ENCODE results near the gene TEAD4.
"Not testable (repeated sequence)": the region's sequence is repeated elsewhere in the genome, so short reads cannot be mapped to it uniquely, and the experiment has no call there.

TEAD4 gene

DNA sequence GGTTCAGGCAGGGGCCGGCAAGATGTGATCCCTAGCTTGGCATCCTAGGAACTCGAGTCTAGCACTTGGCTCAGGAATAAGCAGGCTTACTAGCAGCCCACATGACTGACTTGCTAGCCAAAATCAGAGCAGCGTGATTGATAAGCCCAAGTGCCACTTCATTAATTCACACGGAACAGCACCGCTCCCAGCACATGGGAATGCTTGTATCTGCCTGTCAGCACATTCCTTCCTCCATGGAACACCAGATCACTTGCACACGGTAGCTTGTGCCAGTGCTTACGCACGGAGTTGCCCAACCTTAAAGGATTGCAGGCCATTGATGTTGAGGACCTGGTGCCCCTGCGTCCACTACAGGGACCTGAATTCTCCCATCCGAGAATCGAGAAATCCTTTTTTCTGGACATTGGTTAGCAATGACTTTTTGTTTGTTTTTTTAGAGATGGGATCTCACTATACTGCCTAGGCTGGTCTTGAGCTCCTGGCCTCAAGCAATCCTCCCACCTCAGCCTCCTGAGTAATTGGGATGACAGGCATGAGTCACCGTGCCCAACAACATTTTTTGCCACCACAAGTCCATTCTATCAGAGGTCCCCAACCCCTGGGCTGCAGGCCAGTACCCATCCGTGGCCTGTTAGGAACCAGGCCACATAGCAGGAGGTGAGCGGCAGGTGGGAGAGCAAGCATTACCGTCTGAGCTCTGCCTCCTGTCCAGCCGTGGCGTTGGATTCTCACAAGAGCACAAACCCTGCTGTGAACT, 87.4 kb downstream of the TEAD4 start:
- no peak for DNase-seq

DNA sequence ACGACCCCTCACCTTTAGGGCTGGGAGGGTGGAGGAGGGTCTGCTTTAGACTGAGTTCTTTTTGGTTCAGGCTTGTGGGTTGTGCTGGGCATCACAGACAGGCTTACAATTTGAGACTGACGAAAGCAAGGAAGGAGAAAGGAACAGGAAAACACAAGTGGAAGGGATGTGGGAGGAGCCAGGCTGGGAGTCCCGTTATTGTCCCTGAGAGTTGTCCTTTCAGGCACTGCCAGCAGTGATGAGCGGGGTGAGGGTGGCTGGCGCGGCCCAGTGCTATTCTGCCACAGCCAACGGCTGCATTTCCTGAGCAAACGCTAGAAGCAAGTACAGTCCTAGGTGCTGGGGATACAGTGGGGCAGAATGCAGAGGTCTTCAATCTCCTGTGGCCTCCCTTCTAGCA, 88.8 kb downstream of the TEAD4 start:
- no peak for DNase-seq

DNA sequence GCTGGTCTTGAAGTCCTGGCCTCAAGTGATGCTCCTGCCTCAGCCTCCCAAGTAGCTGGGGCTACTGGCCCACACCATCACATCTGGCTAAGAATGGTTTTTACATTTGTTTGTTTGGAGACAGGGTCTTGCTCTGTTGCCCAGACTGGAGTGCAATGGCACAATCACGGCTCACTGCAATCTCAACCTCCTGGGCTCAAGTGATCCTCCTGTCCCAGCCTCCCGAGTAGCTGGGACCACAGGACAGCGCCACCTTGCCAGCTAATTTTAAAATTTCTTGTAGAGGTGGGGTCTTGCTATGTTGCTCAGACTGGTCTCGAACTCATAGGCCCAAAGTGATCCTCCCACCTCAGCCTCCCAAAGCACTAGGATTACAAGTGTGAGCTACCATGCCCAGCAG, 89.3 kb downstream of the TEAD4 start:
- no peak for DNase-seq

DNA sequence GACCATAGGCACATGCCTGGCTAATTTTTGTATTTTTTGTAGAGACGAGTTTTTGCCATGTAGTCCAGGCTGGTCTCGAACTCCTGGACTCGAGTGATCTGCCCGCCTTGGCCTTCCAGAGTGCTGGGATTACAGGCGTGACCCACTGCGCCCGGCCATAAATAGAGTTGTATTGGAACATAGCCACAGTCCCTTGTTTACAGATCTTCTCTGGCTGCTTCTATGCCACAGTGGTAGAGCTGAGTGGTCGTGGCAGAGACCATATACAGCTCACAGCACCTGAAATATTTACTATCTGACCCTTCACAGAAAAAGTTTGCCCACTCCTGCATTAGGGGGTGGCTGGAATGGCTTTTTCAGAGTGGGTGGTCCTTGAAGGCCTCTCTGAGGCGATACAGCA, 90.0 kb downstream of the TEAD4 start:
- no peak for DNase-seq

DNA sequence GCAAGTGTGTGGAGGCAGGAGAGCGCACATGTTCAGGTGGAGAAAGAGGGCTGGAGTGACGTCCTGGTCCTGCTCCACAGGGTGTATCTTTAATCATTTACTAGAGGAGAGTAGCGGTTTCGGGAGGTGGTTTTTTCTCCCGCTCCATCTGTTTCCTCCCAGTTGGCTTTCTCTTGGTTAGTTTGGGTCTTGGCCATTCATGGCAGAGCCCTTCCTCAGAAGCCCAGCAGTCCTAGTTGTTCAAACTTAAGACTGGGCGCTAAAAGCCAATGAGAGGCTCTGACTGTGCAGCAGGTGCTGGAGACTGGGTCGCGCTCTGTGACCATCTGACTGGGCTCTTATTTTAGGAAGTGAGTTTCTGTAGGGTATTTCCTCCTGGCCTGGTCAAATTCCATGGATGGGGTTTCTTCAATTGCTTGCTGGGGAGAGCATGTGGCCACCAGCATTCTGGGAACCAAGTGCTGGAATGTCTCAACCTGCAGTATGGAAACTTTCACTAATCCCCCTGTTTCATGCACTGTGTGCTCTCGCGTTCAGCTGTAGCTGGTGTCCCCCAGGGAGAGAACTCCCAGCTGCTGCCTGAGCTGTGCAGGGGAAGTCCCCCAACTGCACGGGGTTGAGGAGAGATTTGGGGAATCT, 90.5 kb downstream of the TEAD4 start:
- no peak for DNase-seq

DNA sequence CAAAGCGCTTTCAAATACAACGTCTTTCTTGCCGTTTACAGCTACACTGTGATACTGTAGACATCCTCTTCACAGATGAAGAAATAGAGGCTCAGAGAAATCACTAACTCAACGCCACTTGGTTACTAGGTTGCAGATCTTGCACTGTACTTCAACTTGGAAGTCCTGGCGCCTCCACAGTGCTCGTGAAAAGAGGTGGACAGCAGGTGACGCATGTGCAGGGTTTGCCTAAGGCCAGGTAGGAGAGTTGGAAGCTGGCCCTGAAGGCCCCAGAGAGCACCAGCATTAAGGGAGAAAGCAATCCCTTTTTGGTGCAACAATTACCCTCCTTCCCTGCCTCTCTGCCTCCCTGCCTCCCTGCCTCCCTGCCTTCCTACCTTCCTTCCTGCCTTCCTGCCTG, 95.2 kb downstream of the TEAD4 start:
- DNase-seq: no peak

DNA sequence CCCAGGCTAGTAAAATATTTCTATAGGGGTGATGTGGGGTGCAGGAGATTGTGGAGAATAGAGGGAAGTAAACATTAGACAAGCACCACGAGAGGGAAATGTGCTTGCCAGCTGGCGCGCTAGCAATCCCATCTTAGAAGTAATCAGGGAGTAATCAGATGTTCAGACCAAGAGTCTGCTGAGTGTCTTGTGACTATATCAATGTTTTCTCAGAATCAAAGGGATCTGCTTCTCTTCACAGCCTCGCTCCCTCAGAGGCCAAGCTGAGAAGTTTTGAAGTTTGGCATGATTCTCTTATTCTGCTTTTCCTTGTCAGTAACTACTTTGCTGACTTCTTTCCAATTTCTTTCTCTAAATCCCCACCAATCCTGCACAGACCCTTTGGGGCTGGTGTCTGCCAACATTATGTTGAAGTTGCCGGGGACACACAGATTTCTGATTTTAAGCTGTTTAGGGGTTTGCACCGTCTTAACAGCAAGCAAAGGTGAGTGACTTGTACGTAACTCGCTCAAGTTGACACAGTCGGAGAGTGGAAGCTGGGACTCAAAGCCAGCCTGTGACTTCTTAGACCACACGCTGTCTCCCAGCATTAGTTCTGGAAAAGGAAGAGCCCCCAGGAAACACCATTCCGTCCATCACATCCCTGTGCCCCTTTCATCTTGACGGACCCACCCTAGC, 96.0 kb downstream of the TEAD4 start:
- no peak for DNase-seq

DNA sequence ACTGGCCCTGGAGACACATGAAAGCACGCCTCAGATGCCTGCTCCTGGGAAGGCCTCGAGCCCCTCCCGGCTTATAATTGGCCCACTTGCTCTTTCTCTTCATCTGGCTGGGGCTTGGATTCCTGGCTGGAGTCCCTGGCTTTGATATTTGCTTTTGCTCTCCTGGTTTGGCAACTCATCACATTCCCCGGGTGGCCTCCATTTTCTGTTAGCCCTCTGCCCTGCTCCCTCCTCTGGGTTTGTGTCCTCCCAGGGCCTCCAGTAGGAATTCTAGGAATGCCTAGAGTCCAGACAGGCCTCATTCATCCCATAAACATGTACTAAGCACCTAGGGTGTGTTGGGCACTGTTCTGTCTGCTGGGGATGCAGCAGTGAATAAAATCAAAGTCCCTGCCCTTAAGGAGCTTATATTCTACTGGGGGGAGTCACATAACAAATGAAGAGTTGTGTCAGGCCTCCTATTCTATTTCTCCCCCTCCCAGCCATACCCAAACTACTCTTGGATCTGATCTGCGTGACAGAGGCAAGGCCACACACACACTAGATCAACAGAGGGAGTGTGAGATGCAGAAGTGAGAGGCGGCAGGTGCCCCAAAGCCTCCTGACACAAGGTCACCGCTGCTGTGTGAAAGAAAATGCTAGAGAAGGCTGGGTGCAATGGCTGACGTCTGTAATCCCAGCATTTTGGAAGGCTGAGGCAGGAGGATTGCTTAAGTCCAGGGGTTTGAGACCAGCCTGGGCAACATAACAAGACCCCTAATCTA, 96.7 kb downstream of the TEAD4 start:
- no peak for DNase-seq

DNA sequence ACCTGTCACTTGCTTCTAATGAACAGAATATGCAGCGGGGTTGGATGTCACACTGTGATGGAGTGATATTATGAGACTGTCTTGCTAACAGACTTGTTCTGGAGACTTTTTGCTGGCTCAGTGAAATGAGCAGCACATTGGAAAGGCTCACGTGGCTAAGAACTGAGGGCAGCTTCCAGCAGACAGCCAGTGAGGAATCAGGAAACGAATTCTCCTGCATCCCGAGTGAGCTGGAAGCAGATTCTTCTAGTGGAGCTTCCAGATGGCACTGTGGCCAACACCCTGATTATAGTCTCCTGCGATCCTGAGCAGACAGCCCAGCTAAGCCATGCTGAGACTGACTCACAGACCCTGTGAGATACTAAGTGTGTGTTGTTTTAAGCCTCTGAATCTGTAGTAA, 101.9 kb downstream of the TEAD4 start:
- DNase-seq: no peak

DNA sequence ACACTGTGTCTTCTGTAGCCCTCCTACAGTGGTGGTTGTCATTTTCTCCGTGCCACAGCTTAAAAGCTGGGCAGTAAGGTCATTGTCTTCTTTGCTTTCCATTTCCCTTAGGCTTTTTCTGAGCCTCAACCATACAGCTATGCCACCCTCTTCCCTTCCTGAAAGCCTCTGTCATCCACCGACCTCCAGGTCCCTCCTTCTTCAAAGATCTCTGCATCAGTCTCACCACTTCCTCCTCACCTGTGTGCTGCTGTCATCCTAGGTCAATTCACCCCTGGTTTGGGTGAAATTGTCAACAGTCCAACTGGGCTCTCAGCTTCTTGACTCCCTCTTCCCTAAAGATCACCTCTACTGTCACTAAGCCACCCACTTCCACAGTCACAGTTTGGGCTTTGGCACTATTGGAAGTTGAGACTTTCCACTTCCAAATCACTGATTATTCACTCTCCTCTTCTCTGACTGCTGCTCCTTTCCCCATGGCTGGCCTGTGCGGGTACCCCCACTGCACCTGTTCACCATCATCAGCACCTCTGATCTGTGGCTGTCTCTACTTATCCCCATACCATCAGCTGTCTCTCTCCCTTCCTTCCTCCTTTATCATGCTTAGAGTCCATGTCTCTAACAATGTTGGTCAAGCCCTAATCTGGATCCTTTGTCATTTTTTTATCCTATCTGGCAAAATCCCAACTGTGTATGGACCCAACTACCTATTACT, 102.5 kb downstream of the TEAD4 start:
- DNase-seq: no peak

DNA sequence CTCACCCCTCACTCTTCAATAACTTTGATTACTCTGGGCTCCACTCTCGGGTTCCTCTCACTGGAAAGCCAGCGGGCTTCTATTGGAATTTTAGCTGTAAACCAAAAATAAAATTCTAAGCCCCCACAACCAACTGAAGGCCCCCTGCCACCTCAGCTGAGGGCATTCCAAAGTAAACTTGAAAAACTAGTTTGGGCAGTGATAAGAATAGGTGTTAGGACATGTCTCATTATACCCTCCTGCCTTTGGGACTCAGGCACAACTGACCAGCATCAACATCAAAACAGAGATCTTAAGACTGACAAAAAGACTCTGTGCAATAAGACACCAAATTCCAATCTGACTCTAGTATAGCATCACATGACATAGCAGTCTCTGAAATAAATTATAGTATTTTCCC, 106.1 kb downstream of the TEAD4 start:
- no peak for DNase-seq

DNA sequence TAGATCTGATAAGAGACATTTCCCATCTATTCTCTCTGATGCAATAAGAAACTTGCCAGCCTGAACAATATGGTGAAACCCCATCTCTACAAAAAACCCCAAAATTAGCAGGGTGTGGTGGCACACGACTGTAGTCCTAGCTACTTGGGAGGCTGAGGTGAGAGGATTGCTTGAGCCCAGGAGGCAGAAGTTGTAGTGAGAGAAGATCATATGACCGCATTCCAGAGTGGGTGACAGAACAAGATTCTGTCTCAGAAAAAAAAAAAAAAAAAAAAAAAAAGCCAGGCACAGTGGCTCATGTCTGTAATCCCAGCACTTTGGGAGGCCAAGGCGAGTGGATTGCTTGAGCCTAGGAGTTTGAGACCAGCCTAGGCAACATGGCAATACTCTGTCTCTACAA, 106.6 kb downstream of the TEAD4 start:
- not testable (repeated sequence) for DNase-seq

DNA sequence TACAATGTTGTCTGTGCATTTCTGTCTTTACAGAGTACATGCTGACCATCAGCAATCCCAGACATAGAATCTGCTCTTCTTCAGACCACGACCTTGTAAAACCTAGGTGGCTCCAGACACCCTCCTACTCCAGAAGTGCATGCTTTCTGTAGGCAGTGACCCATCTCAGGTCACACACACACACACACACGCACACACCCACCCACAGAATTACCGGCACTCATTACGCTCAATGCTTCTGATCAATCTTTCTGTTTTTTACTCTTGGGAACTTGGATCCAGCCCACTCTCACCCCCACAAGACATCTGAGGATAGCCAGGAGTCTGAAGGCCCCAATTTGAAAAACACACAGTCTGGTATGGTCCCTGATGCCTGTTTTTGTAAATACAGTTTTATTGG, 110.5 kb downstream of the TEAD4 start:
- no peak for DNase-seq

DNA sequence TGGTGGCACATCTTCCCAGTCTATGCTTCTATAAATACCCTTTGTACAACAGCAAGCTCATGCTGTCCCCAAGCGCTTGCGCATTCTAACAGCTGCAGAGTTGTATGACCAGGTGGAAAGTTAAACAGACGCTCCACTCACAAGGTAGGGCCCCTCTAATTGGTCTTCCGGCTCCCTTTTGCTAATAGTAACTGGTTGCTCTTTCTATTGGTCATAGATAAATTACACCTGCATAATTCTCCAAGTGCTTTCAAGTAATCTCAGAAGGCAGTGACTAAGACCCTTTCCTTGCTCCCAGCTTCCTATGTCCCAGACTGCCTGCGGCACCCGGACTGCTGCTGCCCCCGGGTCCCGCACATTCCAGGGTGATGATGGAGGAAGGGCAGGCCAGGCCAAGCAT, 111.9 kb downstream of the TEAD4 start:
- DNase-seq: no peak

DNA sequence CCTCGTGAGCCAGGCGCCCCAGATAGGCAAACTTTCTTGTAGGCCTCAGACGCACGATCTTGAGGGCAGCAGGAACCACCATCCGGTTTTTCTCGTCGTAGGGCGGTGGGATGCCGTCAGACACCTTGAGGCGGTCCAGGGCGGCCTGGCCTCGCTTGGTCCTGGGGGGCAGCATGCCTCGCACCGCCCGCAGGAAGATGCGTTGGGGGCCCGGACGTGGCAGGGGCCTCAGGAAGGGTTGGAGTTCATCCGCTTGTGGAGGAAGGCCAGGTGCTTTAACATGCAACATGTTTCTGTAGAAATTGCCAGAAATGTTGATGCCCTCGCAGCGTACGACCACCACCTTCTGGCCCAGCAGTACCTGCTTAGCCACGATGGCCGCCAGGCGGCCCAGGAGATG, 112.5 kb downstream of the TEAD4 start:
- no peak for DNase-seq

DNA sequence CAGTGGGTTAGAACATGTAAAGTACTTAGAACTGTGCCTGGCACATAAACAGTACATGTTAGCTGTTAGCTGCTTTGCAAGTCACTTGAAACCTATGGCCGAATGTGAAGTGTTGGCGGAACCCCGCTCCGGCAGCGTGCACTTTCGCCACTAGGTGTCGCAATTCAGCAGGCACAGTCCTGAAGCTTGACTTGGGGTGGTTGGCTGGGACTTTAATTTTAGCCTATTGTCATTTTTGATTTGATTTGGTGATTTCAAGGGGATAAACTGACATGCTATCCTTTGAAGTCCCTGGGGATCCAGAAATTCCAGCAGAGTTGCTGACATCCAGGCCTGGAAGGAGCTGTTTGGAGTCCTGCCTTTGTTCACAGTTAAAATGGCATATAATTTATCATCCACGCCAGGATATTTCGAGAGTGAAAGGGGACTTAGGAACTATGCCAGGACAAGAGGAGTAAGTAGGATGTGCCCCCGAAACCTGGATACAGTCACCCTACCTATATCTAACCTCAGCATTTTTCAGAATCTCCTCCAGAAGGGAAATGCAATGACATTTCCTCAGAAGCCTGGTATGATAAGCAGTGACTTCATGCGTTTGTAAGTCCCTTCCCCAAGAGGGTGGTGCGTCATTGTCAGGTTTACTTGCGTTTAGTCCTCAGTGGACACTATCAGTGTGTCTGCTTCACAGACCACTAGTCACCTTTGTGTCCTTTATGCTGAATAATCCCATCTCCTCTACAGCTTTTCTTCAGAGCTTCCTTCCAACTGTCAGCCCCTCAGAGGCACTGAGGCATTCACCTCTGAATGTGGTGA, 114.4 kb downstream of the TEAD4 start:
- peak in 50 of 56 donors; percentile 5 to 85 (median 52) for DNase-seq

DNA sequence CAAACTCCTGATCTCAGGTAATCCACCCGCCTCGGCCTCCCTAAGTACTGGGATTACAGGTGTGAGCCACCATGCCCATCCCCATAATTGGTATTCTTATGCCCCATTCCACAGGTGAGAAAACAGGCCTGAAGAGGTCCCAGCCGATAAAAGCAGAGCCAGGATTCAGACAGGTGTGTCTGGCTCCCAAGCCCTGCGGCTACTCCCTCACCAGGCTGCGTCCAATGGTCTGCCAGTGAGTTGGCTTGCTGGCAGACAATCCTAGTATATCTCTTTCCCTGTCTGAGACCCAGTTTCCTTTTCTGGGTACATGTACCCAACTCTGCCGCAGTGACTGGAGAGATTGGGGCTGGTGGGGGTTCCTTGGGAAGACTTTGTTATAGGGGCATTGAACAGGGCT, 116.1 kb downstream of the TEAD4 start:
- DNase-seq: no peak

DNA sequence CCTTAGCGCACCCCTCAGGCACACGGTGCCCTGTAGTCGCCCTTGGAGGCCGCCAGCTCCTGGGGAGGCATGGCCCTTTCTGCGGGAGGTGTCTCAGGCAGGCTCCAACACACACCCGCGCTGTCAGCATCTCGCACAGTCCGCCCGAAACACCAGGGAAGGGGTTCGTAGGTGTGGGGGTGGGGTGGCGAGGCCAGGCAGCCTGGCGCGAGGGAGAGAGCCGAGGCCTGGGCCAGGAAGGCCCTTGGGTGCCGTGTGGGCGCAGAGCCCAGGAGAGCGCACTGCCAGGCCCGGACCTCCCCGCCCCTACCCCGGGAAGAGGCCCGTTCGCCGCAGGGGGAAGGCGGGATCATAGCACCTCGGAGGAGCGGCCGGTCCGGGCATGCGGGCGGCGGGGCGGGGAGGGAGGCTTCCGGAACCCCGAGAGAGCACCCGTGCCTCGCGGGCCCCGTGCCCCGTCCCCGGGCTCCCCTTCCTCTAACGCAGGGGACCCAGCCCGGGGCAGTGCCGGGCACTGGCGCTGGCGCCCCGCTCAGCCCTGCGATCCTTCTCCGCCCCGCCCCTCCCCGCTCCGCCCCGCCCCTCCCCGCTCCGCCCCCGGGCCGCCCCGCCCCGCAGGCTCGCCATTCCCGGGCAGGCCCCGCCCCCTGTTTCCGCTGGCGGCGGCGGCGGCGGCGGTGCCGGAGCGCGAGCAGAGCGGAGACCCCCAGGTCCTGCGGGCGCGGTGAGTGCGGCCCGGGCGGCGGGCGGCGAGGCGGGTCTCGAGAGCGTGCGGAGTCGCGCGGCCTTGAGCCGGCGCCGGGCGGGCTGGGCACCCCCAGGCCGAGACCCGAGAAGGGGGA, 117.8 kb downstream of the TEAD4 start, which contains the start of gene TSPAN9:
TSPAN9 (plus strand) TSS at position 650 of the 842 bp plus-strand sequence. CDS start 123,815 bp downstream, outside the sequence.
- DNase-seq: peak in 45 of 56 donors; percentile 3 to 78 (median 50)

DNA sequence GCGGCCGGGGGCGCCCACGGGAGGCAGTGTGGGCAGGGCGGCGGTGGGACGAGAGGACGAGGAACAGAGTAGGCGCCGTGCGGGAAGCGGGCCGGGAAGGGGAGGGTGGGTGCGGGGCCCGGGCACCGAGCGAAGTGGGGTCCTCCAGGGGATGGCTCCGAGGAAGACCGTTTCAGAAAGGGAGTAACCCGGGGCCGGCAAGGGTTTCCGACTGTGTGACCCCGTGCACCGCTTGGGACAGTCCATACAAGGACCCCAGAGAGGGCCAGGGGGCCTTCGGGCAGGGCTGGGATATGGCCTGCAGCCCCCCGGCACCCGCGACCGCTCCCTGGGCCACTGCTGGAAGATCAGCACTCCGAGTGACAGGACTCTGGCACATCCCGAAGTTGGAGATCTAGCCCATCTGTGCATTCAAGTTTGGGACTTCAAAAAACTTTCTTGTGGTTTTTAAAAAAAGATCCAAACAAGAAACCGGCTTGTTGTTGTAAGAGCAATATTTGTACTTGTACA, 118.4 kb downstream of the TEAD4 start:
- DNase-seq: peak in 2 of 56 donors; percentile 36 to 58

All from nucleus accumbens (tissue), 56 donors.